HepG2 (cell line): ENCODE data around the gene RTEL1. TPM values are rescaled to one million over a fixed set of nuclear protein-coding genes. Genes with fewer than 3 reads are reported as not detected.

Source experiments
- ATF7 ChIP-seq, 2 experiments: fragments of 450-650 bp in 1 of 2; sonication (generic) in 1 of 2; formaldehyde crosslinking in 1 of 2; IDR thresholded peaks; 2 replicates each; pipeline versions ENCODE4 v1.4.0 to v1.6.1; 2016 to 2020; ENCODE audit warnings: antibody characterized with exemption in 1 of 2, mild to moderate bottlenecking in 1 of 2, missing genetic modification reagents in 1 of 2
- CBX2 ChIP-seq, 2 experiments: fragments of 200-600 bp in 1 of 2; sonication (generic); formaldehyde crosslinking in 1 of 2; IDR thresholded peaks; 2 replicates each; pipeline versions ENCODE4 v1.7.0 to v1.8.1; 2018 to 2022; ENCODE audit warnings: low read depth in 2 of 2, low read length in 1 of 2, mild to moderate bottlenecking in 1 of 2, missing genetic modification reagents in 1 of 2
- GTF2F1 ChIP-seq: fragments of 150-350 bp; IDR thresholded peaks from 2 replicates; pipeline ENCODE4 v1.6.1; 2014; ENCODE audit warnings: low read length
- HCFC1 ChIP-seq: fragments of 150-350 bp; IDR thresholded peaks from 2 replicates; pipeline ENCODE4 v1.6.1; 2014; ENCODE audit warnings: low read depth, low read length
- HDAC2 ChIP-seq: sonication (generic); formaldehyde crosslinking; IDR thresholded peaks from 2 replicates; pipeline ENCODE4 v1.4.0; 2020; ENCODE audit warnings: missing genetic modification reagents
- KMT2A ChIP-seq: sonication (generic); formaldehyde crosslinking; IDR thresholded peaks from 2 replicates; pipeline ENCODE4 v1.4.0; 2020; ENCODE audit warnings: missing genetic modification reagents
- MTF1 ChIP-seq: sonication (generic); formaldehyde crosslinking; IDR thresholded peaks from 2 replicates; pipeline ENCODE4 v1.5.0; 2020; ENCODE audit warnings: missing genetic modification reagents
- PHF21A ChIP-seq: sonication (generic); formaldehyde crosslinking; IDR thresholded peaks from 2 replicates; pipeline ENCODE4 v1.5.0; 2020; ENCODE audit warnings: mild to moderate bottlenecking, missing genetic modification reagents
- RAD51 ChIP-seq: fragments of 450-650 bp; IDR thresholded peaks from 2 replicates; pipeline ENCODE4 v1.6.1; 2016; ENCODE audit warnings: borderline replicate concordance
- RBM39 ChIP-seq: fragments of 200-400 bp; formaldehyde crosslinking; IDR thresholded peaks from one replicate; pipeline ENCODE4 v1.6.1; 2018; ENCODE audit warnings: antibody characterized with exemption, mild to moderate bottlenecking, low read depth, low read length; ENCODE audit not compliant: poor library complexity, severe bottlenecking
- RCOR2 ChIP-seq: IDR thresholded peaks from 2 replicates; pipeline ENCODE4 v1.6.1; 2016; ENCODE audit warnings: missing biosample characterization, missing genetic modification reagents
- RXRB ChIP-seq: IDR thresholded peaks from 2 replicates; pipeline ENCODE4 v1.6.1; 2016; ENCODE audit warnings: borderline replicate concordance, missing genetic modification reagents, missing compliant biosample characterization
- SMARCE1 ChIP-seq: fragments of 450-650 bp; IDR thresholded peaks from 2 replicates; pipeline ENCODE4 v1.6.1; 2017; ENCODE audit warnings: borderline replicate concordance
- TBX3 ChIP-seq: fragments of 450-650 bp; IDR thresholded peaks from 2 replicates; pipeline ENCODE4 v1.6.1; 2017; ENCODE audit warnings: antibody characterized with exemption, mild to moderate bottlenecking, inconsistent platforms, borderline replicate concordance
- ZNF160 ChIP-seq: sonication (generic); formaldehyde crosslinking; IDR thresholded peaks from 2 replicates; pipeline ENCODE4 v1.8.0; 2022; ENCODE audit warnings: mild to moderate bottlenecking, inconsistent platforms, missing genetic modification reagents
- ZNF550 ChIP-seq: sonication (generic); formaldehyde crosslinking; IDR thresholded peaks from 2 replicates; pipeline ENCODE4 v1.4.0; 2020; ENCODE audit warnings: mild to moderate bottlenecking, missing genetic modification reagents, borderline replicate concordance
- ZNF562 ChIP-seq: sonication (generic); formaldehyde crosslinking; IDR thresholded peaks from 2 replicates; pipeline ENCODE4 v1.8.0; 2022; ENCODE audit warnings: missing genetic modification reagents, borderline replicate concordance
- ZNF614 ChIP-seq: IDR thresholded peaks from 2 replicates; pipeline ENCODE4 v1.6.1; 2018; ENCODE audit warnings: missing biosample characterization, missing genetic modification reagents, inconsistent platforms, borderline replicate concordance
- ZNF644 ChIP-seq: IDR thresholded peaks from 2 replicates; pipeline ENCODE4 v1.6.1; 2016; ENCODE audit warnings: low read depth
- polyA plus RNA-seq, 8 experiments: library from polyadenylated mRNA; depleted of rRNA in 3 of 8; stranded (reverse) in 7 of 8; unstranded in 1 of 8; fragments of >200 nt; fragmentation: Illumina TruSeq in 4 of 8; extraction: Trizol in 4 of 8; gene quantifications; 2 replicates each; pipeline versions ENCODE4 v1.2.1 to v1.2.3, GENCODE V29; 2011 to 2016; ENCODE audit warnings: low read depth in 4 of 8, missing spikeins in 1 of 8, mixed read lengths in 1 of 8; ENCODE audit not compliant: insufficient read depth in 1 of 8
- total RNA-seq, 5 experiments: library from RNA; depleted of rRNA; stranded (reverse); fragments of >200 nt; fragmentation: Illumina TruSeq; extraction: Trizol; gene quantifications; 2 replicates each; pipeline ENCODE4 v1.2.3, GENCODE V29; 2016; ENCODE audit warnings: low read depth in 1 of 5
- TF ChIP-seq, protein P1 (sequence below): sonication (generic); formaldehyde crosslinking; IDR thresholded peaks from 2 replicates; pipeline ENCODE4 v1.4.0; 2020; ENCODE audit warnings: missing genetic modification reagents
- TF ChIP-seq, protein P2 (sequence below): sonication (generic); formaldehyde crosslinking; IDR thresholded peaks from 2 replicates; pipeline ENCODE4 v1.4.0; 2020; ENCODE audit warnings: mild to moderate bottlenecking, missing genetic modification reagents
- TF ChIP-seq, protein P3 (sequence below): sonication (generic); formaldehyde crosslinking; IDR thresholded peaks from 2 replicates; pipeline ENCODE4 v1.4.0; 2020; ENCODE audit warnings: missing genetic modification reagents

Gene RTEL1
- total and polyA plus RNA-seq, 2 of the 13 experiments (the other 11 are each of a cell fraction or from before 2014, with no cell fraction given) = 21.8 to 36.4 TPM

DNA sequence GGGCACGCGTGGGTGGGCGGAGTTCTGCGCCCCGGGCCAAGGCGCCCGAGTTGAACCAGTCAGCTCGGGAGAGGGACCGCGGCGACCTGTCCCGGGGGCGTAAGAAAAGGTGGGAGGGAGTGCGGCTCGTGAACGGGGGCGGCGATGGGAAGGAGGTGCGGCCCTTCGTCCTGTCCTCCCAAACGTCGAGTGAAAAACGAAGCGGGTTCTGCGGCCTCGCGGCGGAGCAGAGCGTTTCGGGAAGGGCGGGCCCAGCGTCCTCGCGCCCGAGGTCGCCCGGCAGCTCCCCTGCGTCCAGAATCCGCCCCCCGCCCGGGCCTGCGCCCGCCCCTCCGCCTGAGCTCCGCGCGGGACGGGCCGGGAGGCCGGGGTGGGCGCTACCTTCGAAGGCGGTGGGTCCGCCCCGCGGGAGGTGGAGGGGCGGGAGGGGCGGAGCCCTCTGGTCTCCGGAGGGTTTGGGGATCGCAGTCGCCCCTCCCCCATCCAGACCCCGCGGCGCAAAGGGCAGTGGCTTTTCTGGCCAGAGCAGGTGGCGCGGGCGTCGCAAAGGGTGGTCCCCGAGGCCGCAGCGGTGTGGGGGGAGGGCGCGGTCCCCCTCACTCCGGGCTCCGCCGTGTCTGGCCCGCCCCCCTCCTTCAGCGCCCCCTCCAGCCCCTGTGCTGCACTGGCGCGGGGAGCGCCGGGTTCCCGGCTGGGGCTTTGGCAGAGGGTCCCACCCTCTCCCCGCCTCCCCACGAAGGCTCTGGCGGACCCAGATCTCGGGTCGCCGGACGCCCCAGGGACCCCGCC lies 5.7 kb upstream of the RTEL1 start (continued):
- TF ChIP-seq, protein P1, sequence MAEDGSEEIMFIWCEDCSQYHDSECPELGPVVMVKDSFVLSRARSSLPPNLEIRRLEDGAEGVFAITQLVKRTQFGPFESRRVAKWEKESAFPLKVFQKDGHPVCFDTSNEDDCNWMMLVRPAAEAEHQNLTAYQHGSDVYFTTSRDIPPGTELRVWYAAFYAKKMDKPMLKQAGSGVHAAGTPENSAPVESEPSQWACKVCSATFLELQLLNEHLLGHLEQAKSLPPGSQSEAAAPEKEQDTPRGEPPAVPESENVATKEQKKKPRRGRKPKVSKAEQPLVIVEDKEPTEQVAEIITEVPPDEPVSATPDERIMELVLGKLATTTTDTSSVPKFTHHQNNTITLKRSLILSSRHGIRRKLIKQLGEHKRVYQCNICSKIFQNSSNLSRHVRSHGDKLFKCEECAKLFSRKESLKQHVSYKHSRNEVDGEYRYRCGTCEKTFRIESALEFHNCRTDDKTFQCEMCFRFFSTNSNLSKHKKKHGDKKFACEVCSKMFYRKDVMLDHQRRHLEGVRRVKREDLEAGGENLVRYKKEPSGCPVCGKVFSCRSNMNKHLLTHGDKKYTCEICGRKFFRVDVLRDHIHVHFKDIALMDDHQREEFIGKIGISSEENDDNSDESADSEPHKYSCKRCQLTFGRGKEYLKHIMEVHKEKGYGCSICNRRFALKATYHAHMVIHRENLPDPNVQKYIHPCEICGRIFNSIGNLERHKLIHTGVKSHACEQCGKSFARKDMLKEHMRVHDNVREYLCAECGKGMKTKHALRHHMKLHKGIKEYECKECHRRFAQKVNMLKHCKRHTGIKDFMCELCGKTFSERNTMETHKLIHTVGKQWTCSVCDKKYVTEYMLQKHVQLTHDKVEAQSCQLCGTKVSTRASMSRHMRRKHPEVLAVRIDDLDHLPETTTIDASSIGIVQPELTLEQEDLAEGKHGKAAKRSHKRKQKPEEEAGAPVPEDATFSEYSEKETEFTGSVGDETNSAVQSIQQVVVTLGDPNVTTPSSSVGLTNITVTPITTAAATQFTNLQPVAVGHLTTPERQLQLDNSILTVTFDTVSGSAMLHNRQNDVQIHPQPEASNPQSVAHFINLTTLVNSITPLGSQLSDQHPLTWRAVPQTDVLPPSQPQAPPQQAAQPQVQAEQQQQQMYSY (CRISPR knock-in tag) = 0 out of 2 replicates have a peak, but pooled peaks have one; percentile 22
- TF ChIP-seq RAD51 (no peak), ZNF614 (CRISPR knock-in tag) (no peak), HCFC1 (no peak), TBX3 (no peak), RXRB (CRISPR knock-in tag) (no peak), CBX2 (IDR thresholded peaks at IDR 0.05; ENCODE audit: low read depth, low read length) (no peak), CBX2 (CRISPR knock-in tag; IDR thresholded peaks at IDR 0.05; ENCODE audit: low read depth) (peak; percentile 72; the same call in 1 of the 2 replicates), RBM39 (peak; percentile 30), ATF7 (IDR thresholded peaks at IDR 0.05) (no peak), ATF7 (CRISPR knock-in tag; IDR thresholded peaks at IDR 0.05) (no peak), SMARCE1 (no peak), HDAC2 (CRISPR knock-in tag) (no peak), ZNF644 (CRISPR knock-in tag) (no peak), ZNF160 (CRISPR knock-in tag) (peak; percentile 36; the same call in 1 of the 2 replicates), RCOR2 (no peak), GTF2F1 (no peak), ZNF562 (CRISPR knock-in tag) (no peak), KMT2A (CRISPR knock-in tag) (no peak; the same call in 1 of the 2 replicates), PHF21A (no peak; the same call in 1 of the 2 replicates), ZNF550 (CRISPR knock-in tag) (no peak), MTF1 (no peak)
- TF ChIP-seq, protein P2, sequence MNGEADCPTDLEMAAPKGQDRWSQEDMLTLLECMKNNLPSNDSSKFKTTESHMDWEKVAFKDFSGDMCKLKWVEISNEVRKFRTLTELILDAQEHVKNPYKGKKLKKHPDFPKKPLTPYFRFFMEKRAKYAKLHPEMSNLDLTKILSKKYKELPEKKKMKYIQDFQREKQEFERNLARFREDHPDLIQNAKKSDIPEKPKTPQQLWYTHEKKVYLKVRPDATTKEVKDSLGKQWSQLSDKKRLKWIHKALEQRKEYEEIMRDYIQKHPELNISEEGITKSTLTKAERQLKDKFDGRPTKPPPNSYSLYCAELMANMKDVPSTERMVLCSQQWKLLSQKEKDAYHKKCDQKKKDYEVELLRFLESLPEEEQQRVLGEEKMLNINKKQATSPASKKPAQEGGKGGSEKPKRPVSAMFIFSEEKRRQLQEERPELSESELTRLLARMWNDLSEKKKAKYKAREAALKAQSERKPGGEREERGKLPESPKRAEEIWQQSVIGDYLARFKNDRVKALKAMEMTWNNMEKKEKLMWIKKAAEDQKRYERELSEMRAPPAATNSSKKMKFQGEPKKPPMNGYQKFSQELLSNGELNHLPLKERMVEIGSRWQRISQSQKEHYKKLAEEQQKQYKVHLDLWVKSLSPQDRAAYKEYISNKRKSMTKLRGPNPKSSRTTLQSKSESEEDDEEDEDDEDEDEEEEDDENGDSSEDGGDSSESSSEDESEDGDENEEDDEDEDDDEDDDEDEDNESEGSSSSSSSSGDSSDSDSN (CRISPR knock-in tag) = peak; percentile 27; the same call in 1 of the 2 replicates
- TF ChIP-seq, protein P3, sequence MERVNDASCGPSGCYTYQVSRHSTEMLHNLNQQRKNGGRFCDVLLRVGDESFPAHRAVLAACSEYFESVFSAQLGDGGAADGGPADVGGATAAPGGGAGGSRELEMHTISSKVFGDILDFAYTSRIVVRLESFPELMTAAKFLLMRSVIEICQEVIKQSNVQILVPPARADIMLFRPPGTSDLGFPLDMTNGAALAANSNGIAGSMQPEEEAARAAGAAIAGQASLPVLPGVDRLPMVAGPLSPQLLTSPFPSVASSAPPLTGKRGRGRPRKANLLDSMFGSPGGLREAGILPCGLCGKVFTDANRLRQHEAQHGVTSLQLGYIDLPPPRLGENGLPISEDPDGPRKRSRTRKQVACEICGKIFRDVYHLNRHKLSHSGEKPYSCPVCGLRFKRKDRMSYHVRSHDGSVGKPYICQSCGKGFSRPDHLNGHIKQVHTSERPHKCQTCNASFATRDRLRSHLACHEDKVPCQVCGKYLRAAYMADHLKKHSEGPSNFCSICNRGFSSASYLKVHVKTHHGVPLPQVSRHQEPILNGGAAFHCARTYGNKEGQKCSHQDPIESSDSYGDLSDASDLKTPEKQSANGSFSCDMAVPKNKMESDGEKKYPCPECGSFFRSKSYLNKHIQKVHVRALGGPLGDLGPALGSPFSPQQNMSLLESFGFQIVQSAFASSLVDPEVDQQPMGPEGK (CRISPR knock-in tag) = peak; percentile 83
